GM19023 (cell line): Measurements from ENCODE around the gene DGKQ.

Experiments used
- ATAC-seq: cut with Tn5 transposase; IDR thresholded peaks from one replicate; pipeline ENCODE4 v1.9.1; 2021; ENCODE audit warnings: mild to moderate bottlenecking, moderate library complexity; ENCODE audit not compliant: unreplicated experiment

DGKQ gene

DNA sequence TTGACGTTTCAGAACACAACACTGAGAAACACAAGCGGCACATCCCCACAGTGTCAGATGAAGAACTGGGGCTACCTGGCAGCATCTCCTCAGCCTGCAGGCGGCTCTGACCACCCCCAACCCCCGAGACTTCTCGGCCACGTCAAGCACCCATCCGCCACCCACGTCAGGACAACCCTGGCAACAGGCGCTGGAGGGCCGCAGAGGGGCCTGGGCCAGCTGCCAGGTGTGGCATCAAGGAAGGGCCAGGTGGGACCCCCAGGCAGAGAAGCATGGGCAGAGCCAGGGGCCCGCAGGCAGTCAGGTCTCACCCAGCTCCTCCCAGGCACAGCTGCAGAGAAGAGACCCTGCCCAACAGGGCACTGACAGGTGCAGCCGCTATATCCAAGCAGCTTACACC is 63.5 kb downstream of the DGKQ start:
- ATAC-seq = no peak

DNA sequence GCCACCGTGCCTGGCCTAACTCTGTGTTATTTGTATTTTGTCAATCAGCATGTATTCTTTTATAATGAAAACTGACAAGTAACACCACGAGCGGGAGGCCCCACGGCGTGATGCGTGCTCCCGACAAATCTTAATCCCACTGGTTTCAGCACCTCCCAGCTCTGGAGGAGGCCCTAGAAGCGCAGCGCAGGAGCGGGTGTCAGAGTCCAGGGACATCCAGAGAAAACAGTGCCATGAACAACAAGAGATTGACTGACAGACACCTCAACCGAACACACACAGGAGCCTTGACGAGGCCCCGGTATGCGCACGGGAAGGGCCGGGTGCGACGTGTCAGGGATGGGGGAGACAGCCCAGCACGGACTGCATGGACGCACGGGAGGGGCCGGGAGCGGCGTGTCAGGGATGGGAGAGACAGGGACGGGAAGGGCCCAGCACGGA is 64.2 kb downstream of the DGKQ start:
- ATAC-seq = no peak
